Smooth muscle cell of the pulmonary artery (primary cell): Measurements from ENCODE around the gene STBD1. TPM values are rescaled to one million over a fixed set of nuclear protein-coding genes. Genes with fewer than 3 reads are reported as not detected.

Experiments used
- total RNA-seq: library from RNA; depleted of rRNA; stranded (reverse); fragments of >200 nt; gene quantifications from 2 replicates; pipeline ENCODE4 v1.2.3, GENCODE V29; 2014

Gene STBD1
- 9.8 and 11.1 TPM in 2 replicates for total RNA-seq

DNA sequence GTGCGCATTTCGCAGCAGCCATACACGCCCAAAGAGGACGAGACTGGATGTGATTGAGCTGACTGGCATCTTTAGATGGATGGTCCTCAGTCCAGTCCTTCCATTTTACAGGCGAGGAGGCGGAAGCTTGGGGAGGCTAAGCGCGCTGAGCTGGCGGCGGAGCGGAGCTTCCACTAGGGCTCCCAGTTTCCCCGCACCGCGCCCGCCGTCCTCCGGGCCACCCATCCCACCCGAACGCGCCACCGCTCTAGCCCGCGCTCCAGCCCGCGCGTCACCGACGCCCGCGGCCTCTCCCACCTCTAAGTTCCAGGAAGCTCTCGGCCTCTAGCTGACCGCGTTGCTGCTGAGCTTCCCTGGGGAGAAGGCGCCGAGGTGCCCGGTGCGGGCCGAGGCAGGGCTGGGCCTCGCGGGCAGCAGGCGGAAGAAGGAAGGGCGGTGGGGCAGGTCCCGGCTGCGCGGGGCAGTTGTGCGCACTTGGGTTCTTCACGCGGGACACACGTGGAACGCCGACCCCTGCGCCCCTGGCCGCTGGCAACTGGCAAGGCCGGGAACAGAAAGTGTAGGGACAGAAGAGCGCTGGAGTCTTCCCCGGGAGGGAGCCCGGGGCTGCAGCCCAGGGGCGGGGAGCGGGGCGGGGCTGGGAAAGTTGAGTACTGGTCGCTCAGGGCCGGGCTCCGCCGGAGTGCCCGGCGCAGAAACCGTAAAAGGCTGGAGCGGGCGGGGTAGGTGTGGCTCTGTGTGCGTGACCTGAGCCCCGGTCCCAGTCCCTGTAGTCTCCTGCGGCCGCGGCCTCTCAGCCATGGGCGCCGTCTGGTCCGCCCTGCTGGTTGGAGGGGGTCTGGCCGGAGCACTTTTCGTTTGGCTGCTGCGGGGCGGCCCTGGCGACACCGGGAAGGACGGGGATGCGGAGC, at the start of gene STBD1:
TSS of gene STBD1 (plus strand) at position 763 of the 911 bp plus-strand sequence. CDS start at position 800, 37 bp downstream.

Other genes with a start within 250 kb of the STBD1 start
- not detected in 2 replicates for gene ART3, start 232.0 kb upstream of the STBD1 start, total RNA-seq
- gene NUP54, start 158.3 kb upstream of the STBD1 start, total RNA-seq: 40.3 and 47.8 TPM in 2 replicates
- 400 and 412 TPM in 2 replicates for gene SCARB2, start 92.9 kb upstream of the STBD1 start, total RNA-seq
- gene FAM47E, start 55.0 kb upstream of the STBD1 start, total RNA-seq: 0.59 and 1.2 TPM in 2 replicates
- 0.59 and 1.2 TPM in 2 replicates for gene CCDC158, start 114.4 kb downstream of the STBD1 start, total RNA-seq
- gene SHROOM3, start 128.5 kb downstream of the STBD1 start, total RNA-seq: 12.6 and 13.7 TPM in 2 replicates